AG10803 (cell line): ENCODE data around the gene KPNB1.

ENCODE experiments used
- DNase-seq: peaks from one replicate; pipeline ENCODE4 v3.0.0; 2010; ENCODE audit warnings: low read depth
- H3K4me3 ChIP-seq: 2 replicates; pipeline ENCODE4 v1.5.1; 2011; ENCODE audit warnings: mild to moderate bottlenecking, low read length, control low read depth
- TF ChIP-seq, protein P1 (sequence below): conservative IDR thresholded peaks from 2 replicates; pipeline ENCODE4 v1.5.1; 2011; ENCODE audit warnings: mild to moderate bottlenecking, low read length, control low read depth, inconsistent platforms

Gene KPNB1

DNA sequence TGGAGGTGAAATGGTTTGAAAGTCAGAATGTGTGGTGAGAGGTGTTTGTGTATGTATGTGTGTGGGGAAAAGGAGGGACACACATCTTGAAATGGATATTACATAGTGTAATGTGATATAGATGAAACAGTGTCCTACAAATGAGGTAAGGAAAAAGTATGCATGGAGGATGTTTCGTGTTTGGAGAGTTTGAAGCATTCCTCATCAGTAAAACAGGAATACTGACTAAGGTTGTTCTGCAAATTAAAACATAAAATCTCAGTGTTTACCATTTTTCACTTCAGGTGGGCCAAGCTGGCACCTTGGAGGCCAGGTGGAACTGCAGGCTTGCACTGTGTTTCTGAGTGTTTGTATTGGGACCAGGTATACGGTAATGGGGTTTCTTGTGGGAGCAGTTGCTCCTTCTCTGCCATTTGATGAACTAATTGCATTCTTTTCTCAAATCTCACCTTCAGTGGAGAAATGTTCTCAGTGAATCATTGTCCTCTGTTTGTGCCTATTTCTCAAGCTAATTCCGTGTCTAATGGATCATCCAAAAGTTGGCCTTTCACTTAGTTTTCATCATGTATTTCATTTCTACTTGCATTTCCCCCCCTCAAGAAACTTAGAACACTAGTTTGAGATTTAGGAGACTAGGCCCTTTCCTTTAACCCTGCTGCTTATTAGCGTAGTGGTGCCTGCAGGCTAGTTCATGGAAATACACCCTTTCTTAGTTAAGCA is 36.0 kb downstream of the KPNB1 start:
- DNase-seq: peak; percentile 70
- TF ChIP-seq, protein P1, sequence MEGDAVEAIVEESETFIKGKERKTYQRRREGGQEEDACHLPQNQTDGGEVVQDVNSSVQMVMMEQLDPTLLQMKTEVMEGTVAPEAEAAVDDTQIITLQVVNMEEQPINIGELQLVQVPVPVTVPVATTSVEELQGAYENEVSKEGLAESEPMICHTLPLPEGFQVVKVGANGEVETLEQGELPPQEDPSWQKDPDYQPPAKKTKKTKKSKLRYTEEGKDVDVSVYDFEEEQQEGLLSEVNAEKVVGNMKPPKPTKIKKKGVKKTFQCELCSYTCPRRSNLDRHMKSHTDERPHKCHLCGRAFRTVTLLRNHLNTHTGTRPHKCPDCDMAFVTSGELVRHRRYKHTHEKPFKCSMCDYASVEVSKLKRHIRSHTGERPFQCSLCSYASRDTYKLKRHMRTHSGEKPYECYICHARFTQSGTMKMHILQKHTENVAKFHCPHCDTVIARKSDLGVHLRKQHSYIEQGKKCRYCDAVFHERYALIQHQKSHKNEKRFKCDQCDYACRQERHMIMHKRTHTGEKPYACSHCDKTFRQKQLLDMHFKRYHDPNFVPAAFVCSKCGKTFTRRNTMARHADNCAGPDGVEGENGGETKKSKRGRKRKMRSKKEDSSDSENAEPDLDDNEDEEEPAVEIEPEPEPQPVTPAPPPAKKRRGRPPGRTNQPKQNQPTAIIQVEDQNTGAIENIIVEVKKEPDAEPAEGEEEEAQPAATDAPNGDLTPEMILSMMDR: no peak
- no peak overlapping the region for H3K4me3 ChIP-seq

DNA sequence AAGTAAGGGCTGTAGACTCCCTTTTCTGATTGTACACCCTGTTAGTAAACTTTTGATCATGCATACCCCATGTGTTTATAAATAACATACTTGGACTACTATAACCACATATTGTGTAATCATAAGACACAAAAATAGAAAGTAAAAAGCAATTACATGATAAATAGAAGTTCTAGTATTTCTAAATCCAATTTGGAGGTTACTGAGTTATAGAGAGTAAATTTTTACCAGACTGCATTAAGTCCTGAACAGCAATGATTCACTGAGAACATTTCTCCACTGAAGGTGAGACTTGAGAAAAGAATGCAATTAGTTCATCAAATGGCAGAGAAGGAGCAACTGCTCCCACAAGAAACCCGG is 36.5 kb downstream of the KPNB1 start:
- peak; percentile 82 for DNase-seq
- TF ChIP-seq, protein P1: no peak; the same call in 1 of the 2 replicates
- no peak overlapping the region for H3K4me3 ChIP-seq

DNA sequence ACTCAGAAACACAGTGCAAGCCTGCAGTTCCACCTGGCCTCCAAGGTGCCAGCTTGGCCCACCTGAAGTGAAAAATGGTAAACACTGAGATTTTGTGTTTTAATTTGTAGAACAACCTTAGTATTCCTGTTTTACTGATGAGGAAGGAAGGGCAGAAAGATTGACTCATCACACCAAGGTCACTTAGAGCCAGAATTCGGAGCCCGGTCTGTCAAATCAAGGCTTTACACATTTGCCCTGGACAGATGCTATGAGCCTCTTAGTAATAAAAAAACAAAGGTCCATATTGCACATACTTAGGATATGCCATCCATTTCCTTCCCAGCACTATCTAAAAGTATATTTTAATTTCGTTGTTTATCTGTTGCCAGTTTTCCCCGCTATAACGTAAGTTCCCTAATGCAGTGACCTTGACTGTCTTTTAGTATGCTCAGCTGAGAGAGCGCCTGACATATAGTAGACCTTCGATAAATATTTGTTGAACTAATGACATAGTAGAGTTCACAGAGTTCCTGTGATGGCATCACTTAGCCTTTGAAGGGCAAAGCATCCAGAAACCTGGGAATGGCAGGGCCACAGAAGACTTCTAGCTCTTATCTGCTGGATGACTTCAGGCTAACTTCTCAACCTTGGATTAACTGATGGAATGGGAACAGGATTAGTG is 37.1 kb downstream of the KPNB1 start:
- H3K4me3 ChIP-seq: no peak overlapping the region
- TF ChIP-seq, protein P1: no peak
- DNase-seq: peak; percentile 50

DNA sequence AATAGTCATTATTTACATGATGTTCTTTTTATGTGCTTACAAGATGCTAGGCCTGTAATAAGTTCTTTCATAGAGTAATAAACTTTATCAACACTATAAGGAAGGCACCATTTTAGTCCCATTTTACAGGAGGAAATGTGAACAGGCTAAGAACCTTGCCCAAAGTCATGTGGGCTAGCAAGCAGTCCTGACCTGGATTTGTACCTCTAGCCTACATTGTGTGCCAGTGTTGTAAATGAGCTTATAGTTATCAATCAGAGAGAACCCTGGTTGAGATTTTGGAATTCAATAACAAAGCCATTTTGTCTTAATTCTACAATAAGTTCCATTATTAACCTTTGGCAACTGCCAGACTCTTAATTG is 37.6 kb downstream of the KPNB1 start:
- TF ChIP-seq, protein P1: no peak
- no peak overlapping the region for H3K4me3 ChIP-seq
- no peak for DNase-seq

DNA sequence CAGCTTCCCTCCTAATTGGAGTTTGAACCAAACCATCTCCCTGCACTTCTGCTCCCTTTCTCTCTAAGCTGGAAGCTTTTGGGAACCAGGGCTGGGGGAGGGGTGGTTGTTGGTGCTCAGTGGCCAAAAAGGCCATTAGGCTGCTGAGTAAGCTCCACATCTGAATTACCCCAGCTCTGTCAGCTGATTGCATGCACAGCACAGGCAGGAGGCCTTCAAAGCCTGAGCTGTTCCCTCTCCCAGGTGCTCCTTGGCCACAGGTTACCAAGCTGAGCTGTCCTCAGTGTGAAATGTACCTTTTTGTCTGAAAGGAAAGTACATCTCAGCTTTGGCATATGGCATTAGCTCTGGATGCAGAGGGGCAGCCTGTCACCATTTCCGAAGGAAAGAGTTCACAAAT is 38.0 kb downstream of the KPNB1 start:
- peak; percentile 47 for DNase-seq
- TF ChIP-seq, protein P1: no peak

DNA sequence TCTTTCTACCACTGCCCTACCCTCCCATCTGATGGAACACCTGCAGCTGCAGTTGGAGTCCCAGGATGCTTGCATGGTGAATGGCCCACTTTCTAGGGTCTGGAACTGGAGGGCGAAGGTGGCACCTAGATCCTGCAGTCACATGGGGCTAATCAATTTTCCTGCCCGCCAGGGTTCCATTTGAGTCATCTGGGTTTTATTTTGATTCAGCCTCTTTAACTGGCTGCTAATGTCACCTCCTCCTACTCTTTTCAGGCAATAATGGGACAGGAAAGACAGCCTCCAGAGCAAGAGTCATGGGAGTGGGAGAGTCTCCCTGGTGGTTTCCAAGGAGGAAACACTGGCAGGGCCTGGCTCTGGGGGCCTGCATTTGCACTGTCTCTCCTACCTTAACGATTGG is 40.4 kb downstream of the KPNB1 start:
- no peak for DNase-seq
- TF ChIP-seq, protein P1: no peak
- no peak overlapping the region for H3K4me3 ChIP-seq

More for the DNA sequence above, 38.0 kb downstream of the KPNB1 start:
- no peak overlapping the region for H3K4me3 ChIP-seq
